Adipose tissue (tissue), 3 donors: Measurements from ENCODE around the gene SLC6A3. TPM values are rescaled to one million over a fixed set of nuclear protein-coding genes. Genes with fewer than 3 reads are reported as not detected.
"Not testable (repeated sequence)": the region's sequence is repeated elsewhere in the genome, so short reads cannot be mapped to it uniquely, and the experiment has no call there.

Source experiments
- H3K27ac ChIP-seq: one replicate; pipeline ENCODE4 v1.5.1; 2013; ENCODE audit warnings: low read depth, low read length
- WGBS, 3 donors: extraction: QIAGEN DNeasy Blood & Tissue Kit; methylation state at CpG; one replicate each; pipeline ENCODE4 v1.1.7; 2013; 5-methylcytosine and 5-hydroxymethylcytosine counted together
- polyA plus RNA-seq, 3 donors: library from polyadenylated mRNA; stranded (reverse); fragments of 200-250 nt; gene quantifications; one replicate each; pipeline ENCODE4 v1.2.3, GENCODE V29; 2013
- donor health status: healthy with polysubstance abuse.
- donor health status: Bipolar disorder and iron deficiency.
- donor health status: healthy.

Gene SLC6A3
- polyA plus RNA-seq, 3 donors: 0.06 to 0.15 TPM; not detected in 1

DNA sequence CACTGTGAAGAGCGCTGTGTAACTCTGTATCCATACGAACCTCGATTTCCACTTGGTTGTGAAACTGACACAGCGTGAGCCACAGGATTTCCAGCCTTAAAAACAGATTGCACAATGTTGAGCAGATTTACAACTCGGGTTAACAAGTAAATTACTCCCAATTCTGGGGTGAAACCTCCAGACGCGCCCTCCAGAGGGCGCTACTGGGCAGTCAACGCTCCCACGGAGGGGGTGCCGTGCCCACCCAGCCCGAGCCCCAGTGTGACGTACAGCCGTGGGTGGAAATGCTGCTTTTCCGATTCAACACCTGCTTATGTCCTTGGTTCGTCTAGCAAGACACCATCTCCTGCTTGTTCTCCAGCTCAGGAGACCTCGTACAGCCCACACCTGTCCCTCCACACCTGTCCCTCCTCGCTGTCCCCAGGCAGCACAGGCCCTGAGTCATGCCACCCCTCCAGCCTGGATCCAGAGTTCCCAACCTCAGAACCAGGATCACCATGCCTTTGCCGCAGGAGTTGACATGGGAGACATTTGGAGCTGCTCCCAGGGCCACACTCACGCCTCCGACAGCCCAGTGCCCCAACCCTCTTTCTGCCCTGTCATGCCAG, 34.4 kb upstream of the SLC6A3 start:
- 38 to 39% (median 38%) methylated on average over 21 of the region's 21 CpGs for WGBS, 3 donors
- H3K27ac ChIP-seq: no peak overlapping the region

- H3K27ac ChIP-seq: no peak overlapping the region
Observed at GRCh38 chr5:1479066-1479465, 33.8 kb upstream of the SLC6A3 start.

GRCh38 chr5:1478271-1479035, 33.2 kb upstream of the SLC6A3 start:
- 78 to 93% (median 84%) methylated on average over 13 of the region's 13 CpGs for WGBS, 3 donors
- H3K27ac ChIP-seq: no peak overlapping the region

More at GRCh38 chr5:1479066-1479465, 33.8 kb upstream of the SLC6A3 start:
- 90 to 94% (median 92%) methylated on average over 7 of the region's 7 CpGs for WGBS, 3 donors

DNA sequence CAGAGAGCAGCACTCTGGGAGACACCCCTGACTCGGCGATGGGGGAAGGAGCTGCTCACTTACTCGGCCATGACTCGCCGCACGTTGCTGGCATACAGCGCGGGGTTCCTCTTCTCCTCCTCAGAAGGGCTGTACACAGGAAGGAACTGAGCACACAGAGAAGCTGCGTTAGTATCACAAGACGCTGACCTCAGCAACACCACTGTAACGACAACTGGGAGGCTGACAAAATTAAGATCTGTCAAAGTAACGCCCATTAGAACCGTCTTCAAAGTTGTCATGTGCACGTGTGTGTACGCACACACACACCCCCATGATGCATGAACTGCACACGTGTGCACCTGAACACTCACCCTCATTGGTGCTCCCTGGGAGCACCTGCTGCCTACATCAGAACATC, 32.1 kb upstream of the SLC6A3 start:
- WGBS, 3 donors: 54 to 93% (median 68%) methylated on average over 16 of the region's 16 CpGs
- H3K27ac ChIP-seq: no peak overlapping the region

DNA sequence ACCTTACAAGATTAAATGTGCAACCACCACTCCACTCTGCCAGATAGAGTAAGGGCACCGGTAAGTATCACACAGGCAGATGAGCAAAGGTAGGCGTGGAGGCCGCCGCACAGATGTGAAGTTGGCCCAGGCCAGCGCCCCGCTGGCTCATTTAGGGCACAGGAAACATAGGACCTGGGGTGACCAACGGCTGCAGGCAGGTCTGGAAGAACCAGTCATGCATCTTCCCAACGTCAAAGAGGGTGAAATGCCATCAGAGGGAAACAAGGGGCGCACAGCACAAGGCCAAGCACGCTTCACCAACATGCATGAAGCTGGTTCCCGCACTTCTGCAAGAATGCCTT, 31.7 kb upstream of the SLC6A3 start:
- no peak overlapping the region for H3K27ac ChIP-seq
- WGBS, 3 donors: 87 to 90% (median 89%) methylated on average over 11 of the region's 11 CpGs

DNA sequence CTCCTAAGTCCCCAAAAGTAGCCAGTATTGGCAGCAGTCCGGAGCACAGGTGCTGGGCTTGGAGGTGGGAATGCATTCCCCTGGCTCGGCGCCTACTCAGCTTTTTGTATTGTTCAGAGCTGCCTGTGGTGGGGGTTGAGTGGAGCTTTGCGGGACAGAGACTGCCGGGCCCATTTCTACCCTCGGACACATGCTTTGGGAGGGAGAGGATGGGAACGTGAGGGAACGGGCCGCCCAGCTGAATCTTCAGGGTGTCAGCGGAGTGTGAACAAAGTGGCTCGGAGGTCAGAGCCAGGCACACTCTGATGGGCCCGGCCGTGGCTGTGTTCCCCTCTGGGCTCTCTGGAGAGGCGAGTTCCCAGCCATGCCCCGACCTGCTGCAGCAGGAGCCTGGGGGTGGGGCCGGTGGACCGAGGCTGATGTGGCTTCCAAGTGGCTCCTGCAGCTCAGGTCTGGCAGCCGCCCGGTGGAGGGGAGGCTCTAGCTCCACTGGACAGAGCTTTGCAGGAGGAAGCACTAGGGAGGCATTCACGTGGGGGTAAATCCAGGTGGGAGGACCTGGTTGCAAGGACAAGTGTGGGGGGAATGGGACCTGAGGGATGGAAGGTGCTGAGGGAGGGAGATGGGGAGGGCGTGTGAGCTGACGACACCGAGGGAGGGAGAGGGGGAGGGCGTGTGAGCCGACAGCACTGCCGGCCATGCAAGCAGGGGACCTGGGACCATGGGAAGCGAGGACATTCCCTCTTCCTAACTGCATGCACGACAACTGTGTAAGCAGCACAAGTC, 31.1 kb upstream of the SLC6A3 start:
- H3K27ac ChIP-seq: no peak overlapping the region

GRCh38 chr5:1475544-1475900, 30.3 kb upstream of the SLC6A3 start:
- H3K27ac ChIP-seq: not testable (repeated sequence)
- WGBS, 3 donors: 84 to 94% (median 85%) methylated on average over 16 to 17 of the region's 17 CpGs

More for the DNA sequence above, 31.1 kb upstream of the SLC6A3 start:
- WGBS, 3 donors: 90 to 93% (median 92%) methylated on average over 27 to 28 of the region's 28 CpGs

- WGBS, 3 donors: 78 to 88% (median 85%) methylated on average over 24 of the region's 24 CpGs
- no peak overlapping the region for H3K27ac ChIP-seq
Observed at GRCh38 chr5:1474866-1475543, 29.8 kb upstream of the SLC6A3 start.

- 93 to 94% (median 93%) methylated on average over 21 of the region's 21 CpGs for WGBS, 3 donors
- no peak overlapping the region for H3K27ac ChIP-seq
Observed at GRCh38 chr5:1474183-1474839, 29.1 kb upstream of the SLC6A3 start.

- no peak overlapping the region for H3K27ac ChIP-seq
- 95 to 96% (median 96%) methylated on average over 12 of the region's 12 CpGs for WGBS, 3 donors
Observed at GRCh38 chr5:1473746-1474145, 28.5 kb upstream of the SLC6A3 start.

DNA sequence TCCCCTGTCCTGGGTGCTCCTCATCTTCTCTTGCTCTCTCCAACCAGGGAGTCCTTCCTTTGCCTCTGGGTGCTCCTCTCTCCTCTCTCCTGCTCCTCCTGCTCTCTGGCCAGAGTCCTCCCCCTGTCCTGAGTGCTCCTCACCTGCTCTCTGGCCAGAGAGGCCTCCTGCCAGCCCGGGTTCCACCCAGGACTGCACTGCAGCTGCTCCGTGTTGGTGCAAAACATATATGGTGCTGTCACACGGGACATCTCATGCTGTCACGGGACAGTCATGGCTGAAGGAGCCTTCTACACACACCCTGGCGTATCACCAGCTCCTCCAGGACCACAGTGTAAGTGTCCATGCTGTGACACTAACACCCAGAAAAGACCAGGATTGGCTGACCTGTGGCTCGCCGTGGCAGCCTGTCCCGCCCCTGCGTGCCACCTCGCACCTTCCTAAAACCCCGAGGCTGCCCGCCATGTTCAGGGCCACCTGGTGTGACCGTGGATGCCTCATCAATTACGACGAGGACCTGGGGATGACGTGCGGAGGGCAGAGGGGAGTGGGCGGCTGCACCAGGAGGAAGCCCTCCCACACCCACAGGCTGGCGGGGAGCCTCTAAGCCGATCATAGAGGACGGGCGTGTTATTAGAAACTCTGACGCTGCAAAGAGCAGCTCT, 27.9 kb upstream of the SLC6A3 start:
- WGBS, 3 donors: 92 to 93% (median 93%) methylated on average over 23 of the region's 23 CpGs

GRCh38 chr5:1471997-1472963, 27.0 kb upstream of the SLC6A3 start:
- WGBS, 3 donors: 93 to 94% (median 94%) methylated on average over 27 of the region's 27 CpGs
- H3K27ac ChIP-seq: no peak overlapping the region

More for the DNA sequence above, 27.9 kb upstream of the SLC6A3 start:
- no peak overlapping the region for H3K27ac ChIP-seq

DNA sequence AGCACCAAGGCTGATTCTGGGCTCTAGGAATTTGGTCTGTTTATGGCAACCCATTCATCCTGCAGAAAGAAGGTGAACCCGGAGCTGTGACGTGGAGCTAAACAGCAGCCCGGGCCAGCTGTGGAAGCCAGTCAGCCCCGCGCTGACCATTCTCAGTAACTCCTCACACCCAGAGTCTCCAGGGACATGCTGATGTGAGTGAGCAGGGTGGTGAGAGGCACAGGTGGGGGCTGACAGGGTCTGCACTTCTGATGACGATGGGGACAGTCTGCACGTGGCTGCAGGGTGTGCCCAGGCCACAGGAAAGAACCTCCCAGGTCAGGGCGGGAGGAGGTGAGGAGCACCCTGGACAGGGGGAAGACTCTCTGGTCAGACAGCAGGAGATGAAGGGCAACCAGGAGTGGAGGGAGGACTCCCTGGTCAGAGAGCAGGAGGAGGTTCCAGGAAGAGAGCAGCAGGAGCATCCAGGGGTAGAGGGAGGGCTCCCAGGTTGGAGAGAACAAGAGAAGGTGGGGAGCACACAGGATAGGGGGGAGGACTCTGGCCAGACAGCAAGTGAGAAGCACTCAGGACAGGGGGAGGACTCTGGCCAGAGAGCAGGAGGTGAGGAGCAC, 26.1 kb upstream of the SLC6A3 start:
- 90 to 96% (median 90%) methylated on average over 8 of the region's 8 CpGs for WGBS, 3 donors
- H3K27ac ChIP-seq: no peak overlapping the region

GRCh38 chr5:1470762-1471211, 25.5 kb upstream of the SLC6A3 start:
- WGBS, 3 donors: 50 to 83% (median 78%) methylated on average over 18 of the region's 18 CpGs
- no peak overlapping the region for H3K27ac ChIP-seq

DNA sequence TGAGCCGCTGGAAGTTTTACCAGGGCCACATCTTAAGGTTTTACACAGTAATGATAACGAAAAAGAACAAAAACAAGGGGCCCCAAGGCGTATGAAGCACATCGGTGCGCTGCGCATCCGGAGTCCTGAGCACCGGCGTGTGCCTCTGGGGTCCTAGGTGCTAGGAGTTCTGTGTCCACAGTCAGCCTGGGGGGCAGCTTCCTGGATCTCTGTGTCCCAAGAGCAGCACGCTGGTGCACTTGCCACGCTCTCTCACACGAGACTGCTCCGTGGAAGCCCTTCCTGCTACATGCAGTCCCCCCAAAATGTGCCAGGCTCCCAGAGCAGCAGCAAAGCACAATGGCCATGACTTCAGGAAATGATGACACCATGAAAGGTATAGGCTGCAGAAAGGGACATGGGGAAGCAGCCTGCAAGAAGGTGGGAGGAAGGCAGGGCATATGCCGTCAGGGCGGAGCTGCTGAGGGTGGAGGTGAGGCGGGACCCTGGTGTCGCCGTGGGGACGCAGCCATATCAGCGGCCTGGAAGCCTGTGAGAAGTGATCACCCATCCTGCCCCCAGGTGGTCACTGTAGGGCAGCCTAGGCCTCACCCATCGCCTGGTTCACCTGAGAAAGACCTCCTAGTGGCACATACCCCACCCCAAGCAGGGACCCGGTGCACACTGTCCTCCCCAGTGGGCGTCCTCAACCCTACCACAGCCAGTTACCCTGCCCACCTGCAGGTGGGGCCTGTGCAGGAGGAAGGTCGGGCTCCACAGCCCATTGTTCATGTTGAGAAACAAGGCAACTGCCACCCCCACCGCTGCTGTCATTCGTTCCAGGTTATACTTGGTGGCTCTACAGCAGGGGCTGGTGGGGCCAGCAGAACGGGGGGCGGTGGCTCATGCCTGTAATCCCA, 23.6 kb upstream of the SLC6A3 start:
- 90 to 93% (median 93%) methylated on average over 28 of the region's 28 CpGs for WGBS, 3 donors
- H3K27ac ChIP-seq: no peak overlapping the region
